Kidney (tissue), 14 donors: Measurements from ENCODE around the gene EVA1A. TPM values are rescaled to one million over a fixed set of nuclear protein-coding genes. Genes with fewer than 3 reads are reported as not detected.

Experiments
- DNase-seq, 5 donors: peaks; one replicate each; pipeline ENCODE4 v3.0.0-alpha.2; 2013 to 2020
- FAIRE-seq: peaks from 2 replicates; lab custom pipeline; 2012; peaks lifted over from hg19 to GRCh38; lab: Jason Lieb, UNC
- H3K27ac ChIP-seq, 2 donors: one replicate each; pipeline ENCODE4 v1.7.0; 2013; ENCODE audit warnings: low read depth in 2 of 2, low read length in 2 of 2, inconsistent platforms in 1 of 2
- H3K27me3 ChIP-seq: one replicate; pipeline ENCODE4 v1.7.1; 2013; ENCODE audit warnings: low read length, inconsistent platforms; ENCODE audit not compliant: control insufficient read depth, insufficient read depth
- H3K36me3 ChIP-seq, 3 donors: one replicate each; pipeline versions ENCODE4 v1.7.0 to v1.7.1; 2013; ENCODE audit warnings: low read length in 3 of 3, control low read depth in 1 of 3, inconsistent platforms in 1 of 3; ENCODE audit not compliant: insufficient read depth in 3 of 3, control insufficient read depth in 2 of 3
- H3K4me1 ChIP-seq, 3 donors: one replicate each; pipeline versions ENCODE4 v1.7.0 to v1.7.1; 2013; ENCODE audit warnings: low read length in 3 of 3, inconsistent platforms in 1 of 3, low read depth in 1 of 3; ENCODE audit not compliant: control insufficient read depth in 2 of 3, insufficient read depth in 2 of 3
- H3K4me3 ChIP-seq, 3 donors: one replicate each; pipeline versions ENCODE4 v1.7.0 to v1.8.1; 2013; ENCODE audit warnings: low read length in 3 of 3, control low read depth in 1 of 3, inconsistent platforms in 1 of 3
- H3K9ac ChIP-seq, 3 donors: one replicate each; pipeline versions ENCODE4 v1.7.0 to v1.7.1; 2013; ENCODE audit warnings: low read length in 3 of 3, control low read depth in 1 of 3, inconsistent platforms in 1 of 3
- H3K9me3 ChIP-seq, 3 donors: one replicate each; pipeline versions ENCODE4 v1.7.0 to v1.7.1; 2013; ENCODE audit warnings: low read length in 3 of 3, control low read depth in 1 of 3, inconsistent platforms in 1 of 3; ENCODE audit not compliant: control insufficient read depth in 2 of 3, insufficient read depth in 1 of 3
- CTCF ChIP-seq: IDR thresholded peaks from 3 replicates; pipeline ENCODE4 v1.5.1; 2012; ENCODE audit warnings: mild to moderate bottlenecking, moderate library complexity, borderline replicate concordance; ENCODE audit not compliant: insufficient read depth; ENCODE audit errors: extremely low read depth
- intact Hi-C: fragments of 100-400 bp; cut with DNase I; formaldehyde crosslinking; loops from one replicate; pipeline ENCODE4 v1.11.1; 2022
- polyA plus RNA-seq: library from polyadenylated mRNA; stranded (reverse); fragments of 350-450 nt; fragmentation: Illumina TruSeq; extraction: RNeasy Lipid Tissue Mini Kit (QIAGEN cat#74804); gene quantifications from one replicate; pipeline ENCODE4 v1.2.3, GENCODE V29; 2014; ENCODE audit warnings: low read depth, low replicate concordance; ENCODE audit not compliant: insufficient read depth
- total RNA-seq: library from RNA; stranded (reverse); fragmentation: NEBNext Ultra II Directional; extraction: Animal tissue kit (Norgen Biotek cat#: 25700); gene quantifications from one replicate; pipeline ENCODE4 v1.2.1, GENCODE V29; 2021
- donor health status: control.
- donor health status: control.
- donor health status: control.
- donor health status: control.
- donor health status: control.
- donor health status: DM: yes; HTN: yes; CAD: no.
- donor health status: Normal renal cell carcinoma (clear cell type).

The EVA1A gene
- total and polyA plus RNA-seq, 2 donors from 2014 or later: 28.1 to 32.4 TPM

GRCh38 chr2:75565472-75566462 lies 5.0 kb upstream of the EVA1A start:
- intact Hi-C loops: no loop called here
- Histone ChIP-seq H3K27me3 (no peaks in the 10 kb centered on the region), H3K27ac (peak overlapping the region; percentile 24 to 51), H3K4me1 (peaks cover 13 to 35% (median 18%) of the 10 kb centered on the region in 3 donors), H3K36me3 (no peaks in the 10 kb centered on the region), H3K9me3 (no peaks in the 10 kb centered on the region), H3K9ac (no peak overlapping the region), H3K4me3 (peak overlapping the region in 2 of 3 donors; percentile 21 to 40)
- no peak for TF ChIP-seq CTCF
- peak in 2 of 5 donors; percentile 55 to 71 for DNase-seq
- FAIRE-seq: no peak

DNA sequence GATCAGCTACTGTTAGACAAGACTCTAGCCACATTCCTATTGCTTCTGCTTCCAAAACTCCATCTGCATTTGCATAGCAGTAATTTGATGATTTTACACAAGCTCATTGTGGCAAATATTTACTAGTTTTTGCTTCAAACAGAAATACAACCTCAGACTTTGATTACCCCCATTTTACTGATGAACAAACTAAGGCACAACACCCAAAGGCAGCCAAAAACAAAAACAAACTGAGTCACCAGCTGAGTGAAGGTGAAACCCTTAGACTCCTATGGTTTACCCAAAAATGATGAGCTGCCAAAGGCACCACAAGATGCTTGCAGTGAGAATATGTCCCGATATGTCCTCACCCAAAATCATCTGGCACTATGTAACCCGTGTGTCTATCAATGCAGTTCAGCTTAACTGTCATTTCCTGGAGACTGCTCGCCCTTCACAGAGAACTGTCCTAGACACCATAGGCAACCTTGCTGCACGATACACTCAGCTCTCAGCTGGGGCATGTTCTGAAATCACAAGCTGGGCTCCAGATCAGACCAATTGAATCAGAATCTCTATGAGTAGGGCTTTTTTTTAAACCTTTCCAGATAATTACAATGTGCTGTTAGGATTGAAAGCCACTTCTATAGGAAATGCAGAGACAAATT lies 4.1 kb upstream of the EVA1A start:
- no peaks in the 10 kb centered on the region for H3K36me3 ChIP-seq
- TF ChIP-seq CTCF: no peak
- FAIRE-seq: no peak

DNA sequence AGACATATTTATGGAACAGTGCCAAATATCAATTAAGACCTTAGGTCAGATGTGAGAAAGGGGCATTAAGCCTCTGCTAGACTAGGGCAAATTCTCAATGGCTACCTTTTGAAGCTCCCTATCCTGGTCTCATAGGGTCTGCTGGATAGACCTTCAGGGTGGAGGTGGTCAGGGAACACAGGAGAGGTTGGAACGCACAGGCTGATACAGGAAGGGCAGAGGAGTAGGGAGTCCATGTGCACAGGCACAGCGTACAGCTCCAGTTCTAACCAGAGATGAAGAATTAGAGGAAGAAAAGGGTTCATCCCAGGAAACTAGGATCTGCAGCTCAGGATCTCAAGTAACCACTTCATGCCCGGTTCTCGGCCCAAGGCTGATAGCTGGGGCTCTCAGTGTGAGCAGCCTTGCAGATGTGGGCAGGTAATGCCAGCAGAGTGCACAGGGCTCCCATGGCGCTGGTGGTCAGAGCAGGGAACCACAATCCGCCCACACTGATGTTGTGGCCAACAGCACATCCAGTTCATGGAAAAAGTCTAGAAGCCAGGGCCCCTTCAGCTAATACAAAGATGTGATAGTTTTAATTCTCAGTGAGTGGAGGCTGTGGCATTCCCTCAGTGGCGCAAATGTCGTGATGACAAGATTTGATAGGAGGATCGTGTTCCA lies 3.4 kb upstream of the EVA1A start:
- Histone ChIP-seq H3K9ac (no peak overlapping the region), H3K36me3 (no peaks in the 10 kb centered on the region), H3K9me3 (no peaks in the 10 kb centered on the region), H3K27ac (no peak overlapping the region), H3K27me3 (no peaks in the 10 kb centered on the region), H3K4me3 (no peak overlapping the region), H3K4me1 (peaks cover 6 to 26% (median 8%) of the 10 kb centered on the region in 3 donors)
- no peak for FAIRE-seq
- intact Hi-C loops: no loop called here
- no peak for TF ChIP-seq CTCF
- no peak for DNase-seq

More for the DNA sequence above, 4.1 kb upstream of the EVA1A start:
- Histone ChIP-seq H3K9me3 (no peaks in the 10 kb centered on the region), H3K9ac (no peak overlapping the region), H3K4me3 (peak overlapping the region in 1 of 3 donors; percentile 21), H3K27me3 (no peaks in the 10 kb centered on the region), H3K27ac (no peak overlapping the region), H3K4me1 (peaks cover 6 to 26% (median 11%) of the 10 kb centered on the region in 3 donors)
- no peak for DNase-seq
- intact Hi-C loops: no loop called here
